HepG2 (cell line): ENCODE data around the gene GPR31. TPM values are rescaled to one million over a fixed set of nuclear protein-coding genes. Genes with fewer than 3 reads are reported as not detected.

ENCODE experiments used
- ARHGAP35 ChIP-seq: sonication (generic); formaldehyde crosslinking; IDR thresholded peaks from 2 replicates; pipeline ENCODE4 v1.9.0; 2022; ENCODE audit warnings: mild to moderate bottlenecking, inconsistent platforms, moderate library complexity, missing genetic modification reagents, borderline replicate concordance
- CBFB ChIP-seq: sonication (generic); formaldehyde crosslinking; IDR thresholded peaks from 2 replicates; pipeline ENCODE4 v1.4.0; 2020; ENCODE audit warnings: missing genetic modification reagents
- CREB1 ChIP-seq, 2 experiments: fragments of 450-650 bp in 1 of 2; IDR thresholded peaks; 2 replicates each; pipeline ENCODE4 v1.6.1; 2016 to 2017; ENCODE audit warnings: control low read depth in 1 of 2, mild to moderate bottlenecking in 1 of 2, missing compliant biosample characterization in 1 of 2, missing genetic modification characterization in 1 of 2
- FOXO4 ChIP-seq: sonication (generic); formaldehyde crosslinking; conservative IDR thresholded peaks from 2 replicates; pipeline ENCODE4 v1.8.1; 2023; ENCODE audit warnings: missing genetic modification reagents
- HIC2 ChIP-seq: sonication (generic); formaldehyde crosslinking; IDR thresholded peaks from 2 replicates; pipeline ENCODE4 v1.9.0; 2022; ENCODE audit warnings: low read depth, missing genetic modification reagents
- HOXA3 ChIP-seq: sonication (generic); formaldehyde crosslinking; IDR thresholded peaks from 2 replicates; pipeline ENCODE4 v1.5.0; 2020; ENCODE audit warnings: missing genetic modification reagents
- MIER2 ChIP-seq: IDR thresholded peaks from 2 replicates; pipeline ENCODE4 v1.6.1; 2016; ENCODE audit warnings: missing biosample characterization, missing genetic modification reagents
- MTF2 ChIP-seq: sonication (generic); formaldehyde crosslinking; IDR thresholded peaks from 2 replicates; pipeline ENCODE4 v1.5.0; 2020; ENCODE audit warnings: missing genetic modification reagents, borderline replicate concordance
- PATZ1 ChIP-seq: sonication (generic); formaldehyde crosslinking; IDR thresholded peaks from 2 replicates; pipeline ENCODE4 v1.4.0; 2020; ENCODE audit warnings: missing genetic modification reagents
- RFXAP ChIP-seq: sonication (generic); formaldehyde crosslinking; IDR thresholded peaks from 2 replicates; pipeline ENCODE4 v1.4.0; 2020; ENCODE audit warnings: missing genetic modification reagents, borderline replicate concordance
- SALL1 ChIP-seq: sonication (generic); formaldehyde crosslinking; IDR thresholded peaks from 2 replicates; pipeline ENCODE4 v1.8.0; 2022; ENCODE audit warnings: mild to moderate bottlenecking, missing genetic modification reagents
- STAT5B ChIP-seq: sonication (generic); formaldehyde crosslinking; IDR thresholded peaks from 2 replicates; pipeline ENCODE4 v1.4.0; 2020; ENCODE audit warnings: missing genetic modification reagents
- TEAD3 ChIP-seq: optimal IDR thresholded peaks from 2 replicates; pipeline ENCODE3; 2016; ENCODE audit warnings: borderline replicate concordance
- YEATS2 ChIP-seq: sonication (generic); formaldehyde crosslinking; IDR thresholded peaks from 2 replicates; pipeline ENCODE4 v1.4.0; 2020; ENCODE audit warnings: missing genetic modification reagents, borderline replicate concordance
- ZBTB4 ChIP-seq: sonication (generic); formaldehyde crosslinking; IDR thresholded peaks from 2 replicates; pipeline ENCODE4 v1.4.0; 2020; ENCODE audit warnings: missing genetic modification reagents, mild to moderate bottlenecking, borderline replicate concordance
- ZNF12 ChIP-seq: sonication (generic); formaldehyde crosslinking; IDR thresholded peaks from 2 replicates; pipeline ENCODE4 v1.5.0; 2020; ENCODE audit warnings: missing genetic modification reagents
- ZNF224 ChIP-seq: sonication (generic); formaldehyde crosslinking; IDR thresholded peaks from 2 replicates; pipeline ENCODE4 v1.5.0; 2020; ENCODE audit warnings: mild to moderate bottlenecking, missing genetic modification reagents
- ZNF530 ChIP-seq: sonication (generic); formaldehyde crosslinking; IDR thresholded peaks from 2 replicates; pipeline ENCODE4 v1.5.0; 2020; ENCODE audit warnings: low read depth, mild to moderate bottlenecking, missing genetic modification reagents
- ZSCAN22 ChIP-seq: sonication (generic); formaldehyde crosslinking; IDR thresholded peaks from 2 replicates; pipeline ENCODE4 v1.4.0; 2020; ENCODE audit warnings: mild to moderate bottlenecking, missing genetic modification reagents
- ZSCAN30 ChIP-seq: sonication (generic); formaldehyde crosslinking; IDR thresholded peaks from 2 replicates; pipeline ENCODE4 v1.5.0; 2020; ENCODE audit warnings: mild to moderate bottlenecking, missing genetic modification reagents
- polyA plus RNA-seq, 8 experiments: library from polyadenylated mRNA; depleted of rRNA in 3 of 8; stranded (reverse) in 7 of 8; unstranded in 1 of 8; fragments of >200 nt; fragmentation: Illumina TruSeq in 4 of 8; extraction: Trizol in 4 of 8; gene quantifications; 2 replicates each; pipeline versions ENCODE4 v1.2.1 to v1.2.3, GENCODE V29; 2011 to 2016; ENCODE audit warnings: low read depth in 4 of 8, missing spikeins in 1 of 8, mixed read lengths in 1 of 8; ENCODE audit not compliant: insufficient read depth in 1 of 8
- total RNA-seq, 5 experiments: library from RNA; depleted of rRNA; stranded (reverse); fragments of >200 nt; fragmentation: Illumina TruSeq; extraction: Trizol; gene quantifications; 2 replicates each; pipeline ENCODE4 v1.2.3, GENCODE V29; 2016; ENCODE audit warnings: low read depth in 1 of 5

GPR31 gene
- total and polyA plus RNA-seq, 2 of the 13 experiments (the other 11 are each of a cell fraction or from before 2014, with no cell fraction given): not detected

- no peak for TF ChIP-seq CREB1 (IDR thresholded peaks at IDR 0.05)
- TF ChIP-seq CREB1 (CRISPR knock-in tag; IDR thresholded peaks at IDR 0.05): no peak
- TF ChIP-seq TEAD3: peak; percentile 58
- TF ChIP-seq ZSCAN22 (CRISPR knock-in tag): no peak
- TF ChIP-seq HIC2: no peak
- TF ChIP-seq FOXO4 (CRISPR knock-in tag): 0 out of 2 replicates have a peak, but pooled peaks have one; percentile 56
- TF ChIP-seq ZNF12 (CRISPR knock-in tag): 0 out of 2 replicates have a peak, but pooled peaks have one; percentile 50
- peak; percentile 33; the same call in 1 of the 2 replicates for TF ChIP-seq YEATS2
- TF ChIP-seq ZNF224 (CRISPR knock-in tag): no peak
- 0 out of 2 replicates have a peak, but pooled peaks have one; percentile 51 for TF ChIP-seq MIER2 (CRISPR knock-in tag)
- no peak for TF ChIP-seq ZNF530 (CRISPR knock-in tag)
- no peak for TF ChIP-seq MTF2 (CRISPR knock-in tag)
- TF ChIP-seq ZSCAN30 (CRISPR knock-in tag): no peak
- 0 out of 2 replicates have a peak, but pooled peaks have one; percentile 27 for TF ChIP-seq CBFB (CRISPR knock-in tag)
- TF ChIP-seq STAT5B (CRISPR knock-in tag): 0 out of 2 replicates have a peak, but pooled peaks have one; percentile 46
- no peak for TF ChIP-seq ARHGAP35 (CRISPR knock-in tag)
- no peak for TF ChIP-seq RFXAP
- TF ChIP-seq ZBTB4 (CRISPR knock-in tag): 0 out of 2 replicates have a peak, but pooled peaks have one; percentile 56
- peak; percentile 47; the same call in 1 of the 2 replicates for TF ChIP-seq HOXA3
- 0 out of 2 replicates have a peak, but pooled peaks have one; percentile 16 for TF ChIP-seq PATZ1 (CRISPR knock-in tag)
- peak; percentile 63 for TF ChIP-seq SALL1
Measured at GRCh38 chr6:167141667-167142432, 15.9 kb downstream of the GPR31 start (continued).
